GM20431 (cell line): ENCODE results near the gene TDRD10.

Source experiments
- in situ Hi-C: fragments of 300-500 bp; cut with MseI, MboI; formaldehyde crosslinking; loops from one replicate; pipeline ENCODE4 v1.15.0; 2020; ENCODE audit warnings: low sequenced_read_pairs; ENCODE audit not compliant: unreplicated experiment

Gene TDRD10

DNA sequence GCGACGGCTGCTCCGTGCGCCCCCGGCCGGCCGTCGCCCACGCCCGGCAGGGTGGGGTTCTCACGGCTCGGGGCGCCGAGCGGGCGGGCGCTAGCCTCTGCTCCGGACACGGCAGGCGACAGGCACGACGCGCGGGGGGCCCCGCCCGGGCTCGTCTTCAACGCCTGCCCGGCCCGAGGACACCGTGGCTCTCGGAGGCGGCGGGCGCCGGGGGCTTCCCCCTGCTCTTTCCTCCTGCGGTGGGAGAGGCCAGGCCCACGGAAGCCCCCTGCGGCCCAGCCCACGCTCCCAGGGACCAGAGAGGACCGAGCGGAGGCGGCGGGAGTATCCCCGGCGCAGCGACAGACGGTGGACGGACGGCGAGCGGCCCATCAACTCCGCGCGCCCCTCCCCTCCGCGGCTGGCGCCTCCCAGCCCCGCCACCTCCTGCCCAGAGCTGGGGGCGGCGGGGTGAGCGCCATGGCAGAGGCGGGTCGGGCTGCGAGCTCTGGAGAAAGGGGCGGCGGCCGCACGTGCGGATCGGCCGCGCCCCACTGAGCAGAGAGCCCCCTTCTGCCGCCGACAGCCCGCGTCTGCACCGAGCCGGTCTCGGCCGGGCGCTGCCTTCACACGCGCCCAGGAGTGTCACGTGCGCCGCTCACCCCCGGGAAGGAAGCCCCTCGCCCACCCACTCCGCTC lies at the start of gene TDRD10, which contains the start of gene SHE:
TSS of gene TDRD10 (plus strand) at position 154 of the 678 bp plus-strand sequence. CDS start 4,685 bp downstream, outside the sequence.
TSS of gene SHE (minus strand) at position 347 of the 678 bp plus-strand sequence. CDS start 386 bp downstream, outside the sequence.
- in situ Hi-C loops = no loop called here

DNA sequence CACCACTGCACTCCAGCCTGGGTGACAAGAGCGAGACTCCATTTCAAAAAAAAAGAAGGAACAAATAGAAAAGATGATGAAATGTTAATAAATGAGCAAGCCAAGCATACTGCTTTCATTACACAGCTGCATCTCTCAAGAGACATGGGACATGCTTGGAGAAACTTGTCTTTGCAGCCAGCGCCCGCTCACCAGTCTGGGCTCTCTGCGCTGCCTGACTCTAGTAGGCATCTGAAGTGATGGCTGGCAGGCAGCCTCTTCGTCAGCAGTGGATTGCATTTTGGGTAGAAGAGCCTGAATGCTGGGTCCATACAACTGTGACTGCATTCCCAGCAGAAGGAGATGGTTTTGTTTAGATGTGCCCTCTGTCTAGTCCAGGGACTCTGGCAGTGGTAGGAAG lies 48.9 kb upstream of the TDRD10 start:
- in situ Hi-C loops = no loop called here

GRCh38 chr1:154453574-154454352 lies 48.3 kb upstream of the TDRD10 start:
- in situ Hi-C loops = no loop called here

DNA sequence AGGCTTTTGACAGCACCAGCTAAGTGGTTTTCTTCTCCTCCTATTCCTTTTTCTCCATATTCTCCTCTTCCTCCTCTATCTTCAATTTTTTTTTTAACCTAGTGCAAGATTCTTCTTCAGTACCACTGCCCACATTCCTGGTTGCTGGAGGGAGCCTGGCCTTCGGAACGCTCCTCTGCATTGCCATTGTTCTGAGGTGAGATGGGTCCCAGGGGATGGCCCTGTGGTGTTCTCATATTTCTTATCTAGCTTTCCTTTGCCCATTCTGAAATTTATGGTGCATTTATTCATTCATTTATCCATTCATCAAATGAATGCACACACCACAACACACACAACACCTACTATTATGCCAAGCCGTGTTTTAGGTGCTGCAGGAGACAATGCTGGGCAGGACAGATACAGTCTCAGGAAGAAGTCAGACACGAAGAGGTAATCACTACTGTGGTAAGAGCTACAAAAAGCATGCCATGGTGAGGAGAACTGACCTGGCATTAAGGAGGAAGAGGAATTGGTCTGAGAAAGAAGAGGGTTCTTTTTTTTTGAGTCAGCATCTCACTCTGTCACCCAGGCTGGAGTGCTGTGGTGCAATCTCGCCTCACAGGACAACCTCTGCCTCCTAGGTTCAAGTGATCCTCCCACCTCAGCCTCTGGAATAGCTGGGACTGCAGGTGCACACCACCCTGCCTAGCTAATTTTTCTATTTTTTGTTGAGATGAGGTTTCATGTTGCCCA lies 47.5 kb upstream of the TDRD10 start:
- in situ Hi-C loops = no loop called here

DNA sequence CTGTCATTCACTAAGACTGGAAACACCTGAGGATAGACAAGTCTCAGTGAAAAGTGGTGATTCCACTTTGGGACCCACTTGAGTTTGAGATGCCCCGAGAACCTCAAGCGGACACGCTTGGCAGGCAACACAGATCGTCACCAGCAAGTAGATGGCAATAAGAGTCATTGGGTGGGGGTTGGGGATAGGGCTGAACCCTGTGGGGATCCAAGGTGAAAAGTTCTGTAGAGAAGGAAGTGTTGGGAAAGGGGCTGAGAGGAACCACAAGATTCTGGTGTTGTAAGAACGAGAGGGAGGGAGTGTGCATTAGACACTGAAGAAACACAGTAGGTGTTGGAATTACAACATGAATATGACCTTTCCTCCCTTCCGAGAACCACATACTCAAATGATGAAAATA lies 45.4 kb upstream of the TDRD10 start:
- in situ Hi-C loops = no loop called here

- in situ Hi-C loops = no loop called here
Measured at GRCh38 chr1:154459080-154459479, 42.9 kb upstream of the TDRD10 start.

GRCh38 chr1:154460695-154461260 lies 41.2 kb upstream of the TDRD10 start:
- in situ Hi-C loops = no loop called here

GRCh38 chr1:154463512-154463990 lies 38.5 kb upstream of the TDRD10 start:
- in situ Hi-C loops = no loop called here

DNA sequence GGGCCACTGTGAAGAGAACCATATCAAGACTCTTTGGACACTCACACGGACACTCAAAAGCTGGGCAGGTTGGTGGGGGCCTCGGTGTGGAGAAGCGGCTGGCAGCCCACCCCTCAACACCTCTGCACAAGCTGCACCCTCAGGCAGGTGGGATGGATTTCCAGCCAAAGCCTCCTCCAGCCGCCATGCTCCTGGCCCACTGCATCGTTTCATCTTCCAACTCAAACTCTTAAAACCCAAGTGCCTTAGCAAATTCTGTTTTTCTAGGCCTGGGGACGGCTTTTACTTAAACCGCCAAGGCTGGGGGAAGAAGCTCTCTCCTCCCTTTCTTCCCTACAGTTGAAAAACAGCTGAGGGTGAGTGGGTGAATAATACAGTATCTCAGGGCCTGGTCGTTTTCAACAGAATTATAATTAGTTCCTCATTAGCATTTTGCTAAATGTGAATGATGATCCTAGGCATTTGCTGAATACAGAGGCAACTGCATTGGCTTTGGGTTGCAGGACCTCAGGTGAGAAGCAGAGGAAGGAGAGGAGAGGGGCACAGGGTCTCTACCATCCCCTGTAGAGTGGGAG lies 36.3 kb upstream of the TDRD10 start:
- in situ Hi-C loops = no loop called here

- in situ Hi-C loops = no loop called here
Measured at GRCh38 chr1:154466206-154466605, 35.8 kb upstream of the TDRD10 start.

DNA sequence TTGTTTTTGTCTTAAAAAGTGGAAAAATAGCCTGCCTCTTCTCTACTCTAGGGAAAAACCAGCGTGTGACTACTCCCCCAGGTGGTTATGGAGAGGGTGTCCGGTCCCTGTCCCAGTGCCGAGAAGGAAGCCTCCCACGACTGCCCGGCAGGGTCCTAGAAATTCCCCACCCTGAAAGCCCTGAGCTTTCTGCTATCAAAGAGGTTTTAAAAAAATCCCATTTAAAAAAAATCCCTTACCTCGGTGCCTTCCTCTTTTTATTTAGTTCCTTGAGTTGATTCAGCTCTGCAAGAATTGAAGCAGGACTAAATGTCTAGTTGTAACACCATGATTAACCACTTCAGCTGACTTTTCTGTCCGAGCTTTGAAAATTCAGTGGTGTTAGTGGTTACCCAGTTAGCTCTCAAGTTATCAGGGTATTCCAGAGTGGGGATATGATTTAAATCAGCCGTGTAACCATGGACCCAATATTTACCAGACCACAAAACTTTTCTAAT lies 35.0 kb upstream of the TDRD10 start:
- in situ Hi-C loops = no loop called here

DNA sequence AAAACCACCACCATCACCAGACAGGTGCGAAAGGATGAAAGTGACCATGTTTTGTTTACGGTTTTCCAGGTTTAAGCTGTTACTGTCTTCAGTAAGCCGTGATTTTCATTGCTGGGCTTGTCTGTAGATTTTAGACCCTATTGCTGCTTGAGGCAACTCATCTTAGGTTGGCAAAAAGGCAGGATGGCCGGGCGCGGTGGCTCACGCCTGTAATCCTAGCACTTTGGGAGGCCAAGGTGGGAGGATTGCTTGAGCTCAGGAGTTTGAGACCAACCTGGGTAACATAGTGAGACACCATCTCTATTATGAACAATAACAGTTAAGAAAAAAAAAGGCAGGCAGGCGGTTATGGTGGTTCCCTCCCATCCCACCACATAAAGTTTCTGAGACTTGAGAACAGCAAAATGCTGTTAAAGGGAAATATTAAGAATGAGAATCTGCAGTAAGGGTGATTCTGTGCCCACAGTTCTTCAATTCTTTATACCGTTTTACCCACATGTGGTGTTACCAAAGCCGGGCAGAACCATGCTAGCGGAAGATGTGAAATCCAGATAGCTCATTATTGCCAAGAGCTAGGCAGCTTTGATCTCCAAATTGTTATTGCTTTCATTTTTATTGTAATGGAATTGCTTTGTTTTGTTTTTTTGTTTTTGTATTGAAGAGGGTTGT lies 34.5 kb upstream of the TDRD10 start:
- in situ Hi-C loops = no loop called here

DNA sequence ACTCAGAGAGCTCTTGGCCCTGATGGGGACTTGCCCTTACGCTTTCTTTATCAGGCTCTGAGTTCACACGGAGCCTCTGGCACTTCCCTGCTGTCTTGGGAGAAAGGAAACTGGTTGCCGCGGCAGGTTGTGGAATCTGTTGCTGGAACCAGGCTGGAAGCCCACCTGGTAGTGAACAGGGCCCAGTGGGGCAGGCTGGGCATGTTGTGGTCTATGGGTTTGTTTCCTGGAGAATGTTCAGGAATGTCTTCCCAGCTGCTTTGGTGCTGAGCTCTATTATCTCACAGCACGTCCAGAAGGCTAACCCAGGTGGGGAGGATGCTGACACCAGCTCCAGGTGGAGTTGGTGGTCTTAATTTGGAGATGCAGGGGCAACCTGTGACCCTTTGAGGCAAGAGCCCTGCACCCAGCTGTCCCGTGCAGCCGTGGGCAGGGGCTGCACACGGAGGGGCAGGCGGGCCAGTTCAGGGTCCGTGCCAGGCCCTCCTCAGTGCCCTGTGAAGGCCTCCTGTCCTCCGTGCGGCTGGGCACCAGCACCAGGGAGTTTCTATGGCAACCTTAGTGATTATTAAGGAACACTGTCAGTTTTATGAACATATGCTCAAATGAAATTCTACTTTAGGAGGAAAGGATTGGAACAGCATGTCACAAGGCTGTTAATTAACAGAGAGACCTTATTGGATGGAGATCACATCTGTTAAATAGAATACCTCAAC lies 33.3 kb upstream of the TDRD10 start:
- in situ Hi-C loops = no loop called here

GRCh38 chr1:154469844-154470560 lies 32.0 kb upstream of the TDRD10 start:
- in situ Hi-C loops = no loop called here

- in situ Hi-C loops = no loop called here
Measured at GRCh38 chr1:154471304-154471703, 30.7 kb upstream of the TDRD10 start.

DNA sequence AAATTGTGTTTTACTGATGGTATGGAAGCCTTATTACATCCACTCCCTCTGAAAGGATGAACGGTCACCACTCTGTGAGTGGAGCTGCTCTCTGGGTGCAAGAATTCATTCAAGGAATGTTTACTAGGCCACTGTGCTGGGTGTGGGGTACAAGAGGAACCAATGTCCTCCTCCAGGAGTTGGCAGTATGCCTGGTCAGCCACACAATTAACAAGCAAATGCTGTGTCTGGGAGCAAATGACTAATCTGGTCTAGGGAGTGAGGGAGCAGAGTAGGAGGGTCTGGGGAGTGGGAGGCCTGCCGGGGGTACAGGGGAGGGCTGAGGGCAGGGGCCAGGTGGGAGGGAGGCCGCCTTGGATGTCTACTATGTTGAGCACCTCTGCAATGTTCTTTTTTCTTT lies 27.2 kb upstream of the TDRD10 start:
- in situ Hi-C loops = no loop called here

DNA sequence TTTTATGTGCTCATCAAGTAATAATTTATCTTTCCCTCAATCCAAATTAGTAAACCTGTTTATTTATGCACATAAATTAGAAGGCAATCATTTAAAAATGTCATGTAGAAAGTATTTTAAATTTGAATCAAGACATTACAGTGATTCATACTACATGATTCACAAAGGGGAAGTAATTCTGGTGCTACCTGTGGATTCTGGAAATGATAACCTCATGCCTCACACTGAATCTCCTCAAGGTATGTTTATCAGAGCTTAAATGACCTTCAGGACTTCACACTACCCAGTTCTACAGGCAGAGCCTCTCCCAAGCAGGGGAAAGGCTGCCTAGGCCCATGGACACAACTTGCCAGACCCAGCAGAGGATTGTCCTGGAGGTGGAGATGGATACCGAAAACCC lies 25.2 kb upstream of the TDRD10 start:
- in situ Hi-C loops = no loop called here

DNA sequence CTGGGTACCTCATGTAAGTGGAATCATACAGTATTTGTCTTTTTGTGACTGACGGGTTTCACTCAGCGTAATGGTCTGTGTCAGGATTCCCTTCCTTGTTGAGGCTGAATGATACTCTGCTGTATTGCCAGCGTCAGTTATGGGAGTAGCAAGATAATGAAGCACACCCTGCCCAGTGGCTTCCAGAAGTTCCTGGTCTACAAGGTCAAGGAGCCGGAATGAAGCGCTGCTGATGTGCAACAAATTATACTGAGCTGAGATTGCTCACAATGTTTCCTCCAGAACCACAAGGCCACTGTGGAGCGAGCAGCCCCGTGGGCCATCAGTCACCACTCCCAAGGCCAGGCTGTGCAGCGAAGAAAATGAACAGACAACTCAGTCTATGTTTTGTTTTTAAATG lies 24.0 kb upstream of the TDRD10 start:
- in situ Hi-C loops = no loop called here
